GM08714 (cell line): Measurements from ENCODE around the gene SBK3.
A peak's percentile ranks its signal among the peaks of the same experiment; 100 is the strongest.

Experiments
- H3K4me3 ChIP-seq: fragments of 200-500 bp; sonication (Bioruptor generic); 2 replicates; pipeline ENCODE4 v1.5.1; 2014; ENCODE audit warnings: mild to moderate bottlenecking, low read length, inconsistent platforms
- ZNF274 ChIP-seq: IDR thresholded peaks from 2 replicates; pipeline ENCODE4 v1.6.1; 2012; ENCODE audit warnings: mild to moderate bottlenecking, low read depth, low read length

The SBK3 gene

GRCh38 chr19:55526216-55527196 is 18.8 kb downstream of the SBK3 start:
- no peak overlapping the region for H3K4me3 ChIP-seq
- TF ChIP-seq ZNF274, result no peak

DNA sequence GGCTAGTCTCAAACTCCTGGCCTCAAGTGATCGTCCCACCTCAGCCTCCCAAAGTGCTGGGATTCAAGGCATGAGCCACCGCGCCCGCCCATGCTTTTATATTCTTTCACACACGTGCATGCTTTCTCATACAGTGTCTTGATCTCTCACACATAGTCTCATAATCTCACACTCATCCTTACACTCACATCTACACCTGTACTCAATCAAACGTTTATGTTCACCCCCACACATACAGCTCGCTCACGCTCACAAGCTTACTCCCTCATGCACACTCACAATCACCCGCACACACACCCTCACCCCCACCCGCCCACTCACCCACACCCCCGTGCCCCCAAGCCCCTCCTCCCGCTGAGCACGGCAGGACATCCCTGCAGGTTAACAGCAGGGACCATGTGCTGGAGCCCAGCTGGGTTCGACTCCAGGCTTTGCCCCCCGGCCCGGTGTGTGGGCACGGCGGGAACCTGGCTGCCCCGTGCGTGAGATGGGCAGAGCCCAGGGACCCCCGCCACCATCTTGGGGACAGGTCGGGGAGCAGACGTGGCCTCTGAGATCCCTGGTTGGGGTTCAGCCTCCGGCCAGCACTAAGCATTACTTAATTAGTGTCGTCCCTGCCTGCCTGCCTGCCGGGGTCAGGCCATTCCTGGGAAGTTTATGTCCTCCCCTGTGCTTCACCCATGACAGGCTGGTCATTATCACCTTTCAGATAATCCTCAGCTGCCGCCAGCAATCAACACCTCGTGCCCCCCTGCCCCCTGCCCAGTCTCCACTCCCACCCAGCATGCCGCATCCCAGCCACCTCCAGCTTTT is 19.8 kb downstream of the SBK3 start:
- no peak for TF ChIP-seq ZNF274
- no peak overlapping the region for H3K4me3 ChIP-seq

DNA sequence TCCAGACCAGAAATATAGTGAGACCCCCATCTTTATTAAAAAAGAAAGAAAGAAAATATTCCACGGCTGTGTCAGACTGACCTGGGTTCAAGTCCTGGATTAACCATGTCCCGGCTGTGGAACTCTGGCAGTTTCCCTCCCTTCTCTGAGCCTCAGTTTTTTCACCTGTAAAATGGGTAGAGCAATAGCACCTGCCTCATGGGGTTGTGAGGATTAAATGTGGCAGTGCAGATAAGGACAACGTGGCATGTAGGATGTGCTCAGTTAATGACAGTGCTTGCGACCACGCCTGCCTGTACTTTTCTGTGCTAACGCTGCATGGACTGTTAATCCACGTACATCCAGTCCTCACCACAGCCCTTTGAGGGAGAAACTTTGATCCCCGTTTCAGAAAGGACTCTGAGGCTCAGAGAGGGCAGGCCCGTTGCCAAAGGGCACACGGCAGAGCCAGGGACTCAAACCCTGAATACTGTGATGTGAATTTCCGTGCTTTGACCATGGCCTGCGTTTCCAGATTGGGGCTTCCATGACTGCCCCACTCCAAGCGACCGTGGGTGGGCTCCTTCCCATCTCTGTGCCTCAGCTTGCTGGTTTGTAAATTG is 24.6 kb downstream of the SBK3 start:
- TF ChIP-seq ZNF274, result no peak
- no peak overlapping the region for H3K4me3 ChIP-seq

DNA sequence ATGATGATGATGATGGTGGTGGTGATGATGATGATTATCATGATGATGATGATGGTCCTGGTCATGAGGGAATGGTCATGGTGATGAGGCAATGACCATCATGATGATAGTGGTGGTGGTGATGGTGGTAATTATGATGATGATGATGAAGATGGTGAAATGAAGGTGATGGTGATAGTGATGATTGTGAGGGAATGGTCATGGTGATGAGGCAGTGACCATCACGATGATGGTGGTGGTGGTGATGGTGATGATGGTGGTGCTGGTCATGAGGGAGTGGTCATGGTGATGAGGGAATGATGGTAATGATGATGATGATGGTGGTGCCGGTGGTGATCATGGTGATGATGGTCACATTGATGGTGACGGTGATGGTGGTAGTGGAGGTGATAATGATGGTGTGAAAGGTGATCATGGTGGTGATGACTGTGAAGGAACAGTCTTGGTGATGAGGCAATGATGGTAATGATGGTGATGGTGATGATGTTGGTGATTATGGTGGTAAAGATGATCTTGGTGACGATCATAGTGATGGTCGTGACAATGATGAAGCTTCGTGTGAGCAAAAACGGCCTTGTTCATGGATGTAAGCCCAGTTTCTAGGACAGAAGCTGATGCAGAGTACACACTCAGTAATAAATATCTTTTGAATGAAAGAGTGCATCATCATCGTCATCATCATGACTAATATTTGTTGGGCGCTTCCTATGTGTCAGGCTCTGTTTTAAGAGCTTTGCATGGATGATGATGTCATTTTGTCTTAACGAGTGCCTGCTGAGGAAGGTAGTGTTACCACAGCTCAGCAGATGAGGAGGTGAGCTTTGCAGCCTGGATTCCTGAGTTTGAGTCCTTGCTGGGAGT is 25.7 kb downstream of the SBK3 start:
- no peak overlapping the region for H3K4me3 ChIP-seq
- TF ChIP-seq ZNF274, result no peak

GRCh38 chr19:55516878-55517620 is 28.3 kb downstream of the SBK3 start:
- peak overlapping the region; percentile 42; the same call in 1 of the 2 replicates for H3K4me3 ChIP-seq
- TF ChIP-seq ZNF274, result no peak

GRCh38 chr19:55508120-55508519 is 37.2 kb downstream of the SBK3 start:
- no peak for TF ChIP-seq ZNF274
- H3K4me3 ChIP-seq, result no peak overlapping the region

GRCh38 chr19:55504981-55505380 is 40.4 kb downstream of the SBK3 start:
- TF ChIP-seq ZNF274, result no peak
- H3K4me3 ChIP-seq, result no peak overlapping the region

- no peak overlapping the region for H3K4me3 ChIP-seq
- no peak for TF ChIP-seq ZNF274
Observed at GRCh38 chr19:55504252-55504603, 41.1 kb downstream of the SBK3 start.

- no peak for TF ChIP-seq ZNF274
- peak overlapping the region; percentile 46; the same call in 1 of the 2 replicates for H3K4me3 ChIP-seq
Observed at GRCh38 chr19:55503502-55504251, 41.7 kb downstream of the SBK3 start.

- H3K4me3 ChIP-seq, result peak overlapping the region; percentile 18; the same call in 1 of the 2 replicates
- no peak for TF ChIP-seq ZNF274
Observed at GRCh38 chr19:55503157-55503501, 42.2 kb downstream of the SBK3 start.

GRCh38 chr19:55502197-55502952 is 43.0 kb downstream of the SBK3 start:
- TF ChIP-seq ZNF274, result no peak
- H3K4me3 ChIP-seq, result no peak overlapping the region
